Stimulated activated naive CD8-positive, alpha-beta T cell treated with anti-CD3 and anti-CD28 coated beads, Interleukin-15, Interleukin-2, amounts not matched to agents 100 ng/mL and 50 ng/mL, for 24 hours (primary cell): Measurements from ENCODE around the gene TTLL12.

Experiments used
- H3K27ac Mint-ChIP-seq: one replicate; pipeline ENCODE4 v1.8.0; 2021; ENCODE audit warnings: mild to moderate bottlenecking, mixed read lengths
- H3K27me3 Mint-ChIP-seq: one replicate; pipeline ENCODE4 v1.8.0; 2021; ENCODE audit warnings: mixed read lengths
- H3K36me3 Mint-ChIP-seq: one replicate; pipeline ENCODE4 v1.8.0; 2021; ENCODE audit warnings: low read depth, mixed read lengths
- H3K4me1 Mint-ChIP-seq: one replicate; pipeline ENCODE4 v1.8.0; 2021; ENCODE audit warnings: low read depth, mixed read lengths
- H3K4me3 Mint-ChIP-seq: one replicate; pipeline ENCODE4 v1.8.0; 2021; ENCODE audit warnings: mild to moderate bottlenecking, mixed read lengths
- H3K9me3 Mint-ChIP-seq: one replicate; pipeline ENCODE4 v1.8.0; 2021; ENCODE audit warnings: mixed read lengths

TTLL12 gene

DNA sequence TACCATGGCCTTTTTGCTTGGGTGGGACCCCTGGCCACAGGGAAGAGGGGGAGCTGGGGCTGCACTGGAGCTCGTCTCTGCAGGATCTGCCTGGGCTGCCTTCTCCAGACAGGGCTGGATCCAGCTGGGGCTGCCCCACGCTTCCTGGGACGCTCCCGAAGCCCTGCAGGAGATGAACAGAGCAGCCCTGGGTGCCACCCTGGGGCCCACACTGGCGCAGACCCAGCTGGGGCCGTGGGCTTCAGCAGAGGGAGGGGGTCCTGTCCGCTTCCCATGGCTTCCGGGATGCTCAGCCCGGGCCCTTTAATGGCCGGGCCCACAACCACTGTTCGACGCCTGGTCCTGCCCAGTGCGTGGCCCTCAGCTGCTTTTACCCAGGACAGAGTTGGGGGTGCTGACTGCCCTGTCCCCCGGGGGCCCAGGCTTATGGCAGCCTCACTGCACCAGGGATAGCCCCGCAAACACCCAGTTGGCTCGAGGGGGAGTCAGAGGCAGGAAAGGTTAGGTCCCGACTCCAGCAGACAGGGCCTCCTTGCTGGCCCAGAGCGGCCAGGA lies 23.6 kb downstream of the TTLL12 start:
- Mint-ChIP-seq H3K4me3 (no peak overlapping the region), H3K36me3 (peaks cover 13% of the 10 kb centered on the region), H3K27ac (no peak overlapping the region), H3K9me3 (no peaks in the 10 kb centered on the region), H3K4me1 (no peaks in the 10 kb centered on the region), H3K27me3 (no peaks in the 10 kb centered on the region)

DNA sequence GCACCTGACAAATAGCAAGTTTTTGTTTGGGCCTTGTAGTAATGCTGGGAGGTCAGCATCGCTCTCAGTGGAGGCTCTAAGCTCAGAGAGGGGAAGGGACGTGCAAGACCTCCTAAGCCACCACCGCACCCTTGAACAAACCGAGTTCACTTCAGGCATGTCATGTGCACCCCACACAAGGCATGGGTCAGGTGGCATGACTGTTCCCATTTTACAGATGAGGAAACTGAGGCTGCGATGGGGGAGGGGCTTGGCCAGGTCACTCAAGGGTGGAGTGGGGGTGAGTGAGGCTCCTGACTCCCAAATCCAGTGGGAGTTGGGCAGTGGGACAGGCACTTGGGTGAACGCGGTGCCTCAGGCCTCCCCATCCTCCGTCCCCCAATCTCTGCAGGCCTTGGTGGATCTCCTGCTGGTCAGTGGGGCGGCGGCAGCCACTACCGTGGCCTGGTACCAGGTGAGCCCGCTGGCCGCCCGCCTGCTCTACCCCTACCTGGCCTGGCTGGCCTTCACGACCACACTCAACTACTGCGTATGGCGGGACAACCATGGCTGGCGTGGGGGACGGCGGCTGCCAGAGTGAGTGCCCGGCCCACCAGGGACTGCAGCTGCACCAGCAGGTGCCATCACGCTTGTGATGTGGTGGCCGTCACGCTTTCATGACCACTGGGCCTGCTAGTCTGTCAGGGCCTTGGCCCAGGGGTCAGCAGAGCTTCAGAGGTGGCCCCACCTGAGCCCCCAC lies 24.4 kb downstream of the TTLL12 start:
- Mint-ChIP-seq H3K4me3 (no peak overlapping the region), H3K27me3 (no peaks in the 10 kb centered on the region), H3K27ac (no peak overlapping the region), H3K4me1 (no peaks in the 10 kb centered on the region), H3K36me3 (peaks cover 7% of the 10 kb centered on the region), H3K9me3 (no peaks in the 10 kb centered on the region)

DNA sequence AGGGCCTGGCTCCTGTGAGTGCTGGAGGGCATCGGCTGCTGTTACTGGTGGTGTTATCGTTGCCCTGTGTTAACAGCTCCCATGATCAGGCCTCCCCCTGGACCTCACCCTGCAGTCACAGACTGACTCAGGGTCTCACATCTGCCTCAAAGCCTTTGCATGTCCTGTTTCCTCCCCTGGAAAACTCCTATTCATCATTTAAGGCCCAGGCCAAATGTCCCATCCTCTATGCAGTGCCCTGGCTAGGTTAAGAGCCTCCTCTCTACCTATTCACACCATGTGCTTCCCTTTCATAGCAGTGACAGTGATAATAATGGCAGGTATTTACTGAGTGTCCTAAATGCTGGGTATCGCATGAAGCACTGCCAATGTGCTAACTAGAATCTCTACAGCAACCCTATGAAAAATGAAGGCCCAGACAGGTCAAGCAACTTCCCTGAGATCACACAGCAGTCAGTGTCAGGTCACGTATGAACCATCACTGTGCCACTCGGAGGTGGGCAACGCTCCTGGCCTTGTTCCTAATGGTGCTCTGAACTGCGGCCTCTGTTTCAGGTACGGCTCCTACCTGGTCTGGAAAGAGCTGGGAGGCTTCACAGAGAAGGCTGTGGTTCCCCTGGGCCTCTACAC lies 26.3 kb downstream of the TTLL12 start:
- Mint-ChIP-seq H3K36me3 (peaks cover 7% of the 10 kb centered on the region), H3K27me3 (no peaks in the 10 kb centered on the region), H3K27ac (no peak overlapping the region), H3K4me3 (no peak overlapping the region), H3K9me3 (no peaks in the 10 kb centered on the region), H3K4me1 (peaks cover 3% of the 10 kb centered on the region)

DNA sequence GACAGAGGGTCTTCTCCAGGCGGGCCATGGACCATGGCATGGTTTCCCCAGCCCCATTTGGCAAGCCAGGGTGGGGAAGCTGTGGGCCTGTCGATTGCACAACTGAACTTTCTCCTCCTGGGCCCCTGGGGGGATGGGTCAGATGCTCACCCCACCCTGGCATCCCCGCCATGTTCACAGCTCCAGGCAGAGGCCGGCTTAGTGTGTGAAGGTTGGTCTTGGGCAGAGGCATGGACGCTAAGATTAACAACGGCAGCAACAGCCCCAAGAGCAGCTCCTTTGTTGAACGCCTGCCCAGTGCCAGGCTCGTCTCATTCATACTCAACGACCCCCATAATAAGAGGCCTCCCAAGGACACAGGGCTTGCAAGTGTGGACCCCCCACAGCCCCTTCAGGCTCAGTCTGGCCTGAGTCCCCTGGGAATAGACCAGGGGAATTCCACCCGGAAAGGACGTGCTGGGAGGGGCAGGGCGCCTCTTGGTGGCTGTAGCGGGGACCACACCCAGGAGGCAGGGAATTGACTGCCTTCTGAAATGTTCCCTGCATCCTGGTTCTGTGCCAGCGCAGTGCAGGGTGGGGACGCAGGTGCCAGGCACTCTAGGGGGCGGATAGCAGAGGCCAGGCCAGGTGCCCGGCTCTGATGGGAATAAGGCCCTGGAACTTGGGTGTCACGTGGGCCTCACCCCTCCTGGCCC lies 27.3 kb downstream of the TTLL12 start:
- H3K27me3 Mint-ChIP-seq: no peaks in the 10 kb centered on the region
- peaks cover 7% of the 10 kb centered on the region for H3K36me3 Mint-ChIP-seq
- no peak overlapping the region for H3K27ac Mint-ChIP-seq
- no peak overlapping the region for H3K4me3 Mint-ChIP-seq
- no peaks in the 10 kb centered on the region for H3K9me3 Mint-ChIP-seq
- peaks cover 4% of the 10 kb centered on the region for H3K4me1 Mint-ChIP-seq

DNA sequence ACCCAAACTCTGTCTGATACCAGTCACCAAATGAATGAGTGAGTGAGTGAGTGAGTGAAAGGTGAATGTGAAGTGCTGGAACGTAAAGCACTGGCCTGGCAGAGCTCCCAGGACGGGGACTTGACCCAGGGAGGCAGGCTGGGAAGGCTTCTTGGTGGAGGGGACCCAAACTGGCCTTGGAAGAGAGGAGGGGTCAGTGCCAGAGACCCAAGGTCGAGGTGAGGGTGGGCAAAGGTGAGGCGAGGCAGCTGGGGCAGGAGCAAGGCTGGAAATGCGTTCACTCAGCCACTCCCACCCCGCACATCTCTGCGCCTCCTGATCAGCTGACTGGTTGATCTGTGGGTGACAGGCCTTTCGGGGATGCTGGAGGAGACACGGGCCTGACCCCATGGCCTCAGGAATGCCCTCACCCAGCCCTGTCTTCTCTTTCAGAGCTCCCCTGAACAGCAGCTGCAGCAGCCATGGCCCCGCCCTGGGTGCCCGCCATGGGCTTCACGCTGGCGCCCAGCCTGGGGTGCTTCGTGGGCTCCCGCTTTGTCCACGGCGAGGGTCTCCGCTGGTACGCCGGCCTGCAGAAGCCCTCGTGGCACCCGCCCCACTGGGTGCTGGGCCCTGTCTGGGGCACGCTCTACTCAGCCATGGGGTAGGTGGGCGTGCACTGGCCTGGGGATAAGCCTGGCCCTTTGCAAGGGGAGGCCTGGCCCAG lies 28.0 kb downstream of the TTLL12 start:
- H3K4me3 Mint-ChIP-seq: no peak overlapping the region

DNA sequence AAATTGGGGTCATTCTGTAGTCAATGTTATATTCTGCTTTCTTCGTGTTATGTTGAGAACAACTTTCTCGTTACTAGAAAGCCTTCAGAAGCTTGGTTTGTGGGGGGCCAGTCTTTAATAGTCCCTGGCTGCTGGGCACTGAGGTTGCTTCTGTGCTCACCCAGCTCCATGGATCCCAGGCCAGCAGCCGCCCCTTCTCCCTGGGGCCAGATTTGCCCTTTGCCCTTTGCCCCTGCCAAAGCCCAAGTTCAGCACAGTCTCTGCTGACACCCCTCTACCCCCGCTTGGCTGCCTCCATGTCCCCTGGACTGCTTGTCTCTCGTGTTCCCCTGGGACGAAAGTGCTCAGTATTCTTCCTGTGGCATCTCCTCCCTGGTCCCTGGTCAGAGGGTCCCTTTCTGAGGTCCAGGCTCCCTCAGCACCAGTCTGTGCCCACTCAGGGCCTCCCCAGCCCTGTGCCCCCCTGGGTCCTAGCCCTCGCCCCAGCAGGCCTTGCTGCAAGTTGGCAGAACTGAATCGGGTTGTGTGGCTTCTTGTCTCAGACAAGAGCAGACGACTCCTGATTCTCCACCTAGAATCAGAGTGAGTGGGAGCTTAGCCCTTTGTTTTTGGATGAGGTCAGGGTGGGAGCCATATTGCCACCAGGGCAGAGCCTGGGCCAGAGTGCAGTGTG lies 28.9 kb downstream of the TTLL12 start:
- H3K27me3 Mint-ChIP-seq: no peaks in the 10 kb centered on the region
- H3K4me3 Mint-ChIP-seq: no peak overlapping the region
- H3K27ac Mint-ChIP-seq: no peak overlapping the region
- no peaks in the 10 kb centered on the region for H3K9me3 Mint-ChIP-seq
- peaks cover 8% of the 10 kb centered on the region for H3K4me1 Mint-ChIP-seq
- H3K36me3 Mint-ChIP-seq: peaks cover 7% of the 10 kb centered on the region

More for the DNA sequence above, 28.0 kb downstream of the TTLL12 start:
- Mint-ChIP-seq H3K36me3 (peaks cover 7% of the 10 kb centered on the region), H3K27ac (no peak overlapping the region), H3K27me3 (no peaks in the 10 kb centered on the region), H3K4me1 (peaks cover 7% of the 10 kb centered on the region), H3K9me3 (no peaks in the 10 kb centered on the region)

DNA sequence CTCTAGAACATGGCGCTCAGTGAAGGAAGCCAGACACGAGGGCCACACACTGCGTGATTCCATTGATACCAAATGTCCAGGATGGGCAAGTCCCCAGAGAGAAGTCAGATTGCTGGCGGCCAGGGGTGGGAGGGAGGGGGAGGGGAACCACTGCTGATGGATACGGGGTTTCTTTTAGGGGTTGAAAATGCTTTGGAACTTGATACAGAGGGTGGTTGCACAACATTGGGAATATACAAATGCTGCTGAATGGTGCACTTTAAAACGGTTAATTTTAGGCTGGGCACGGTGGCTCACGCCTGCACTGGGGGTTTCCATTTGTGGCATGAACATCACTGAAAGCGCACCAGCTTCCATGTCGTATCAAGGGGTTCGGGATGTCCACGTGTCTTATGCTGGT lies 30.5 kb downstream of the TTLL12 start:
- Mint-ChIP-seq H3K36me3 (peaks cover 7% of the 10 kb centered on the region), H3K27me3 (no peaks in the 10 kb centered on the region), H3K27ac (no peak overlapping the region), H3K4me1 (peaks cover 14% of the 10 kb centered on the region), H3K9me3 (no peaks in the 10 kb centered on the region), H3K4me3 (no peak overlapping the region)

DNA sequence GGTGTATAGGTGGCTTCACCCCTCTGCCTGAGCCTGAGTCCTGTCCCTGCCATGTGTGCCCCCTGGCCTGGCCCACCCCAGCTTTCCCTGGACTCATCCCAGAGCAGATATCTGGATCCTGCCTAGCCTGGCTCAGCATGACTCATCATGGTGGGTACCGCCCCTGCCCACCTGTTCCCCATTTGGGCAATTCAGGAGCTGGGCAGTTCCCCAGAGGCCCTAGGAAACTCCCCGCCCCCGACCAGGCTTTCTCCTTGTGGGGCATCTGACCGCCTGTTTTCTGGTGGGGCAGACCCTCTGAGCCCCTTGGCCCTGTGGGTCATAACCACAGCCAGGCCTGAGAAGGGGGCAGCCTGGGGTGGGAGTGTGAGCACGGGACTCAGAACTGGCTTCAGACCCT lies 31.1 kb downstream of the TTLL12 start:
- H3K4me1 Mint-ChIP-seq: peaks cover 18% of the 10 kb centered on the region
- H3K27ac Mint-ChIP-seq: no peak overlapping the region
- no peaks in the 10 kb centered on the region for H3K27me3 Mint-ChIP-seq
- no peaks in the 10 kb centered on the region for H3K9me3 Mint-ChIP-seq
- H3K36me3 Mint-ChIP-seq: peaks cover 7% of the 10 kb centered on the region
- no peak overlapping the region for H3K4me3 Mint-ChIP-seq

DNA sequence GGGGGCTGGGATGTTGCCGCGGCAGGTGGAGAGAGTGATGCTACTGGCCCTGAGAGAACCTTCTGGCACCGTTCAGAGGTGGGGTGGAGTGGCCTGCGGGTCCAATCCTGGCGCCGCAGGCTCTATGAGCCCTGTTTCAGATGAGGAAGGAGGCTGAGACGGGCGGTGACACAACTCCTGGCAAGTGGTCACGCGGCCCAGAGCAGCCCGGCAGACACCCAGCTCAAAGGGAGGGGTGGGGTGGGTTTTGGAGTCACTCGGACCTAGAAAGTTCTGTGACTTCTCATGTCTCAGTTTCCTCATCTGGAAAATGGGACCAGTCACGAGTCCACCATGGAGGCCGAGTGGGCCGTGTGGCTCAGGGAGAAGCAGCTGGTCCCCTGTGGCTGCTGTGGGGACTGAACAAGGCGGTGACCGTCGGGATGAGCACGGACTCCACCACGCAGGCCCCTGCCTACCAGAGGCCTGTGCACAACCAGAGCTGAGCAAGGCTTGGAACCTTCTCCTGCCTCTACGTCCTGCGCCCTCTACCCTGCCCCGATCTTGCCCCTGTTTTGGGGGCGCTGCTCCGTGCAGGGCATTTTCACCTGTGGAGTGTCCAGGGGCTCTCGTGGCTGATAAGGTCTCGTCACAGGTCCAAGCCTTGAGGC lies 31.9 kb downstream of the TTLL12 start:
- H3K9me3 Mint-ChIP-seq: no peaks in the 10 kb centered on the region
- no peak overlapping the region for H3K4me3 Mint-ChIP-seq
- peaks cover 19% of the 10 kb centered on the region for H3K4me1 Mint-ChIP-seq
- no peak overlapping the region for H3K27ac Mint-ChIP-seq
- H3K36me3 Mint-ChIP-seq: peaks cover 4% of the 10 kb centered on the region
- no peaks in the 10 kb centered on the region for H3K27me3 Mint-ChIP-seq

DNA sequence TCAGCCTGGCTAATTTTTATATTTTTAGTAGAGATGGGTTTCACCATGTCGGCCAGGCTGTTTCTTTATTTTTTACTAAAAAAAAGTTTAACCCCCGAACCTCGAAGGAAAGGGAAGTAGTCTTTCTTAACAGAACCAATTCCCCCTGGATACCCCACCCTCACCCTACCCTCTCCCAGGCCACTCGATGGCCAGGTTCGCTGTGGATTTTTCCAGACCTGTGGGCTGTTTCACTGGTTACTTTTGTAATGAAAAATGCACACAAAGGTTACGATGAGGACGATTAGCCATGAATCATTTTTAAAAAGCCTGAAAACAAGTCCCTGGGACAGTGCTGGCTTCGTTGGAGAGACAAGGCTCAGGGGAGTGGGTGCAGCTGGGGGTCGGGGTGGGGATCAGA lies 33.0 kb downstream of the TTLL12 start:
- Mint-ChIP-seq H3K27me3 (no peaks in the 10 kb centered on the region), H3K4me3 (no peak overlapping the region), H3K9me3 (no peaks in the 10 kb centered on the region), H3K36me3 (peaks cover 4% of the 10 kb centered on the region), H3K27ac (no peak overlapping the region), H3K4me1 (peaks cover 20% of the 10 kb centered on the region)

DNA sequence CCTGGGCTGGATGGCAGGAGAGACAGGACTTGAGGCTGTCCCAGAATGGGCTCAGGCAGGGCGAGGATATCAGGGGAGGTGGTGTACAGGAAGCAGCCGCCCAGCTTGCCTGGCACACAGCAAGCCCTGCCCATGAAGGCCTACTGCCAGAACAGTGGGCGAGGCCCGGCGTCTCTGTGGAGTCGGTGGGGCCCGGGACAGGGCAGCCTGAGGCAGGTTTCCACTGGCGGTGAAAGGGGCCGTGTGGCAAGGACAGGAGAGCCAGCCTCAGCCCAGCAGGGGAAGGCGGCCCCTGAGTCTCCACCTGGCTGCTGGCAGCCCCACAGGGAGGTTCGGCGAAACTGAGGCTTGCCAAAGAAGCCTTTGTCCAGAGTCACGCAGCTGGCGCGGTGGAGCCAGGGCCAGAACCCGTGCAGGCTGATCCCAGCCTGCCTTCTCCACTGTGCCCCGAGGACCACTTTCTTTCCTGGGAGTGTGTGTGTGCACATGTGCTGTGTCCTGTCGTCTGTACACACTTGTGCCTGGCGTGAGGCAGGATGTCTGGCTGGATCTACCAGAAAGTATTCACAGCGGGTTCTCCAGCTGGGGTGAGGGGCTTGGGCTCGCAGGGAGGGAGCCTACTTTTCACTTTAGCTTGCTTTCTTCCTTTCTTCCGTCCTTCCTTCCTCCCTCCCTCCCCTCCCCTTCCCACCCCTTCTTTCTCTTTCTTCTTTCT lies 34.4 kb downstream of the TTLL12 start:
- peak overlapping the region; percentile 86 for H3K4me3 Mint-ChIP-seq
- H3K4me1 Mint-ChIP-seq: peaks cover 31% of the 10 kb centered on the region
- peak overlapping the region; percentile 87 for H3K27ac Mint-ChIP-seq
- H3K9me3 Mint-ChIP-seq: no peaks in the 10 kb centered on the region
- H3K36me3 Mint-ChIP-seq: no peaks in the 10 kb centered on the region
- H3K27me3 Mint-ChIP-seq: no peaks in the 10 kb centered on the region

DNA sequence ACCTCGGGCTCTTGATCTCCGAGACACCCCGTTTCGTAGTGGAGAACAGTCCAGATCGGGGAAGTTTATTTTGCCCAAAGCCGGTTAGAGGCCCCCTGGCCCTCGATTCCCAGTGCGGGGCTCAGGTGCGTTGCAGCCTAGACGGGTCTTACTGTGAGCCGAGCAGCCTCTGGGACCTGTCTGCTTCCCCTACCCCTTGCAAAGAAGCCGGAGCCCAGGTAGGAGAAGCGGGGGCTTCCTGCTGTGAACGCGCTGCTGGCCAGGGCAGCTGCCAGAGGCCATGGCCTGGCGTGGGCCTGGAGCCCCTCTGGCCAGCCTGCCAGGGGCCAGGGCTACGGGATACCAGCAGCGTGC lies 35.0 kb downstream of the TTLL12 start:
- H3K4me1 Mint-ChIP-seq: peaks cover 36% of the 10 kb centered on the region
- H3K9me3 Mint-ChIP-seq: no peaks in the 10 kb centered on the region
- H3K27ac Mint-ChIP-seq: peak overlapping the region; percentile 65
- H3K36me3 Mint-ChIP-seq: no peaks in the 10 kb centered on the region
- H3K4me3 Mint-ChIP-seq: peak overlapping the region; percentile 86
- no peaks in the 10 kb centered on the region for H3K27me3 Mint-ChIP-seq

DNA sequence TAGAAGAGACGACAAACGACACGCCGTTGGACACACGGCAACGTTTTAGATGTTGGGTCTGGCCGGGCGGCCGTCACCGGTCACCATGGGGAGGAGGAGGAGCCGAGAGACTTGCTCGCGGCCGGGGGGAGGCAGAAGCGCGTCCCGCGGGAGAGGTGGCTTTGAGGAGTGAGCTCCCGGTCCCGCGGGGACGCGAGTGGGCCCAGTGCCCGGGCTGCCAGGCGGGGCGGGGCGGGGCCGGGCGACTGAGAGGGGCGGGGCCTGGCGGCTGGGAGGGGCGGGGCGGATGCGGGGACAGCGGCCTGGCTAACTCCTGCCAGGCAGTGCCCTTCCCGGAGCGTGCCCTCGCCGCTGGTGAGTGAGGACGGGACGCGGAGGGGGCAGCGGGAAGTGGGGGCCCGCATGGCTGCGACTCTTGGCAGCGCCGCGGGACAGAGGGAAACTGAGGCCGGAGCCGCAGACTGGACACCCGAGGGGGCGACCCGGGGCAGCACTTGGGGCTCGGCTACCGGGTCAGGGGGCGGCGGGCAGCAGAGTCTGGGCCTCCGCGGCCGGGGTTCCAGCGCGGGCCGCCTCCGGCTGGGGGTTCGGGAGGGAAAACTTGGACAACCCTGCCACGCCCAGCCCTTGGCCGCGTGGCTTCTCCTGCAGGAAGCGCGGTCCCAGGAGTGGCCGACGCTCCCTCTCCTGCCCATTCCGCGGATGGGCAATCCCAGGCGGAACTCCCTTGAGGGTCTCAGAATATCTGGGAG lies 35.5 kb downstream of the TTLL12 start, which contains the start of gene TSPO:
Gene TSPO (plus strand): TSS at position 309 of the 752 bp plus-strand sequence. CDS start 7,680 bp downstream, outside the sequence.
- Mint-ChIP-seq H3K27ac (peak within 1 kb of the TSS; percentile 87), H3K4me1 (peaks cover 37% of the 10 kb centered on the region), H3K4me3 (peak within 1 kb of the TSS; percentile 86), H3K27me3 (no peaks in the 10 kb centered on the region), H3K36me3 (no peaks in the 10 kb centered on the region), H3K9me3 (no peaks in the 10 kb centered on the region)
